HG02870 (cell line): ENCODE results near the gene RAC2.

Experiments
- ATAC-seq: cut with Tn5 transposase; IDR thresholded peaks from one replicate; pipeline ENCODE4 v1.9.1; 2021; ENCODE audit warnings: mild to moderate bottlenecking, moderate library complexity; ENCODE audit not compliant: unreplicated experiment

RAC2 gene

GRCh38 chr22:37244114-37244921 is at the start of gene RAC2:
Gene RAC2, minus strand, starts transcription at chr22:37244269. Its CDS starts 121 bp downstream, at chr22:37244148.
- peak; percentile 41 for ATAC-seq

- no peak for ATAC-seq
These were observed 49.1 kb upstream of the RAC2 start for GRCh38 chr22:37293172-37293571.

GRCh38 chr22:37292641-37293040 is 48.6 kb upstream of the RAC2 start:
- no peak for ATAC-seq

- no peak for ATAC-seq
These were observed 47.7 kb upstream of the RAC2 start for GRCh38 chr22:37291559-37292298.

GRCh38 chr22:37290737-37291136 is 46.7 kb upstream of the RAC2 start:
- ATAC-seq, result no peak

- ATAC-seq, result no peak
These were observed 45.2 kb upstream of the RAC2 start for GRCh38 chr22:37289156-37289735.

- ATAC-seq, result no peak
These were observed 44.5 kb upstream of the RAC2 start for GRCh38 chr22:37288521-37288920.

GRCh38 chr22:37287550-37287951 is 43.5 kb upstream of the RAC2 start:
- no peak for ATAC-seq

GRCh38 chr22:37285937-37286336 is 41.9 kb upstream of the RAC2 start:
- ATAC-seq, result no peak

GRCh38 chr22:37284805-37285355 is 40.8 kb upstream of the RAC2 start:
- ATAC-seq, result no peak

- ATAC-seq, result no peak
These were observed 40.2 kb upstream of the RAC2 start for GRCh38 chr22:37284126-37284804.

GRCh38 chr22:37283393-37283937 is 39.4 kb upstream of the RAC2 start:
- no peak for ATAC-seq

- peak; percentile 53 for ATAC-seq
These were observed 38.3 kb upstream of the RAC2 start, which contains the start of gene CYTH4 for GRCh38 chr22:37282385-37282677. Gene CYTH4, plus strand, starts transcription at chr22:37282508. Its CDS starts 62 bp downstream, at chr22:37282570.

GRCh38 chr22:37281646-37282384 is 37.7 kb upstream of the RAC2 start:
- no peak for ATAC-seq

- ATAC-seq, result no peak
These were observed 37.1 kb upstream of the RAC2 start for GRCh38 chr22:37281195-37281594.

- no peak for ATAC-seq
These were observed 36.6 kb upstream of the RAC2 start for GRCh38 chr22:37280718-37281117.

- no peak for ATAC-seq
These were observed 35.5 kb upstream of the RAC2 start for GRCh38 chr22:37279331-37280181.

GRCh38 chr22:37278261-37278660 is 34.2 kb upstream of the RAC2 start:
- no peak for ATAC-seq

- ATAC-seq, result no peak
These were observed 33.3 kb upstream of the RAC2 start for GRCh38 chr22:37277384-37277783.
